Epithelial cell of esophagus (primary cell): ENCODE results near the gene KRT3.
A peak's percentile ranks its signal among the peaks of the same experiment; 100 is the strongest.

ENCODE experiments used
- DNase-seq: peaks from one replicate; pipeline ENCODE4 v3.0.0; 2010; ENCODE audit warnings: low read depth
- H3K4me3 ChIP-seq: 2 replicates; pipeline ENCODE4 v1.5.1; 2011; ENCODE audit warnings: mild to moderate bottlenecking, low read length, control low read depth
- TF ChIP-seq, protein P1 (sequence below): IDR thresholded peaks from 2 replicates; pipeline ENCODE4 v1.5.1; 2011; ENCODE audit warnings: low read depth, mild to moderate bottlenecking, low read length, control low read depth, inconsistent platforms; ENCODE audit not compliant: insufficient read depth; ENCODE audit errors: missing control alignments

Gene KRT3

DNA sequence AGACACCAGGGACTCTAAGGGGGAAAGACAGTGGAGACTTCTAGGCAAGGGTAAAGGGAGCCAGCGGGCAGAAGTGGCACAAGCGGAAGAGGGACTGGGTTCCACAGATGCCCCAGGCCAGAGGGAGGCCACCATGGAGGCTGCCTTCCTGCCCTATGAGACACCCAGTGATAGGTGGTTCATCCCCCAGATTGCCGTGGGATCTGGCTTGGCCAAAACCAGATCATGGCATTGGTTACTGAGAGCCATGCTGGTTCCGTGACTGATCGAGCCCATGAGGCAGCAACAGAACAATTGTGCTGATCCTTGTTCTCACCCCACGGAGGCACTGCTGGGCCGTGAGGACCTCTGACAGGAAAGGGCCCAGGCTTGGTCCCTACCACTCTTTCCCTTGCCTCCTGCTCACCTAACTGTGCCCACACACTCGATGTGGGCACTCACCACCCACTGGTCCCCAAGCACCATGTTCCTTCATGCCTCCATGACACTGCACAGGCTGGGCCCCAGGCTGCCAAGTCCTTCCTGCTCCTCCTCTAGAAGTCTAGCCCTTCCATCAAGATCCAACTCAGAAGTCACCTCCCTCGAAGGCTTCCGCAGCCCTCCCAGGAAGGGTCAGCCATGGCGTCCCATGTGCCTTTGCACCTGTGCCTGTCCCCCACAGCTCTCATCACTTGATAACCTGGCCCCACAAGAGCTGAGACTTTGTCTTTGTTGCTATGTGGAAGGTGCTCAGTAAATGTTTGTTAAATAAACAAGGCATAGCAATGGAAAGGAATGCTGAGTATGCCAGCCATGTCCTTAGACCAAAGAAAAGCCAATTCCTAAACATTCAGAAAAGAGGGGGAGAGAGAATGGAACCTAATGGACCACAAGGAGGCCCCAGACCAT is 30.9 kb upstream of the KRT3 start:
- no peak for DNase-seq
- no peak overlapping the region for H3K4me3 ChIP-seq
- TF ChIP-seq, protein P1, sequence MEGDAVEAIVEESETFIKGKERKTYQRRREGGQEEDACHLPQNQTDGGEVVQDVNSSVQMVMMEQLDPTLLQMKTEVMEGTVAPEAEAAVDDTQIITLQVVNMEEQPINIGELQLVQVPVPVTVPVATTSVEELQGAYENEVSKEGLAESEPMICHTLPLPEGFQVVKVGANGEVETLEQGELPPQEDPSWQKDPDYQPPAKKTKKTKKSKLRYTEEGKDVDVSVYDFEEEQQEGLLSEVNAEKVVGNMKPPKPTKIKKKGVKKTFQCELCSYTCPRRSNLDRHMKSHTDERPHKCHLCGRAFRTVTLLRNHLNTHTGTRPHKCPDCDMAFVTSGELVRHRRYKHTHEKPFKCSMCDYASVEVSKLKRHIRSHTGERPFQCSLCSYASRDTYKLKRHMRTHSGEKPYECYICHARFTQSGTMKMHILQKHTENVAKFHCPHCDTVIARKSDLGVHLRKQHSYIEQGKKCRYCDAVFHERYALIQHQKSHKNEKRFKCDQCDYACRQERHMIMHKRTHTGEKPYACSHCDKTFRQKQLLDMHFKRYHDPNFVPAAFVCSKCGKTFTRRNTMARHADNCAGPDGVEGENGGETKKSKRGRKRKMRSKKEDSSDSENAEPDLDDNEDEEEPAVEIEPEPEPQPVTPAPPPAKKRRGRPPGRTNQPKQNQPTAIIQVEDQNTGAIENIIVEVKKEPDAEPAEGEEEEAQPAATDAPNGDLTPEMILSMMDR, result no peak

DNA sequence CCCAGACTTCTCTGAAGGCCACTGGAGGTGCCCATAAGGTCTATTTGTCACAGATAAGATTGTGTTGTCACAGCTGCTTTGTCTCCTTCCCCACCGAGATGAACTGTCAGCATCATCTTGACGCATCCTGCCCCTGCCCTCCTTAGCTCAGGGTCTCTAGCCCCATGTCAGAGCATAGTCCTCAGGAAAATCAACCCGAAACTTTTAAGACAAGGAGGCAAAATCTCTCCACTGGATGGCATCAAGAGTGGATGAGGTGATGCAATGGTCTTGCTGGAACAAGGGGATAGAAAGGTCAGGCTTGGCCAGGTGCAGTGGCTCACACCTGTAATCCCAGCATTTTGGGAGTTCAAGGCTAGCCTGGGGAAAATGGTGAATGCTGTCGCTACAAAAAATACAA is 30.0 kb upstream of the KRT3 start:
- TF ChIP-seq, protein P1, result no peak
- DNase-seq, result no peak
- H3K4me3 ChIP-seq, result no peak overlapping the region

DNA sequence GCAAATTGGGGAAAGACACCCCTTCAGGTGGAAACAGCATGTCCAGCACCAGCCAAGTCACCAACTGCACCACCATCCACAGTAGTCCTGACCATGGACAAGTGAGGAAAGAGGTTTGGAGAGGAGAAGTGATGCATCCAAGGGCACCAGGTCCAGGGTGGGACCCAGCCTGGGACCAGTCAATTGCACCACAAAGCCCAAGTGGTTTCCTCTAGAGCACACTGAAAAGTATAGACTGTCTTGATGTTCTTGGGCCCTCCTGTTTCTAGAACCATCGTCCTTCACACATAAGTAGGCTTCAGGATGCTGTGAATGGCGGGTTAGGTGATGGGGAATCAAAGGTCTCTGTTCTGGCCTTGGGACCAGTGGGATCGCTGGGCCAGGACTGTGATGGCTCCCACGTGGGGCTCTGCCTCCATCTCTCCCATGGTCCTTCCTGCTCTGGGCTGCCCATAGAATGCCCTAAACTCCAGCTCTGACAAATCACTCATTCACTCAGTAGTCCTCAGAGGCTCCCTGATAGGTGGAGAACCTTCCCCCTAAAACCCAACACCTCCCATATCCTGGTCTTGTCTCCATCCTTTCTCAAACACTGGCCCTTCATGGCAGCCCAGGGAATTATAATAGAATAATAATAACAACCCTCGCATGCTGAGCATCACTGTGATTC is 29.0 kb upstream of the KRT3 start:
- no peak overlapping the region for H3K4me3 ChIP-seq
- TF ChIP-seq, protein P1, result no peak
- no peak for DNase-seq

DNA sequence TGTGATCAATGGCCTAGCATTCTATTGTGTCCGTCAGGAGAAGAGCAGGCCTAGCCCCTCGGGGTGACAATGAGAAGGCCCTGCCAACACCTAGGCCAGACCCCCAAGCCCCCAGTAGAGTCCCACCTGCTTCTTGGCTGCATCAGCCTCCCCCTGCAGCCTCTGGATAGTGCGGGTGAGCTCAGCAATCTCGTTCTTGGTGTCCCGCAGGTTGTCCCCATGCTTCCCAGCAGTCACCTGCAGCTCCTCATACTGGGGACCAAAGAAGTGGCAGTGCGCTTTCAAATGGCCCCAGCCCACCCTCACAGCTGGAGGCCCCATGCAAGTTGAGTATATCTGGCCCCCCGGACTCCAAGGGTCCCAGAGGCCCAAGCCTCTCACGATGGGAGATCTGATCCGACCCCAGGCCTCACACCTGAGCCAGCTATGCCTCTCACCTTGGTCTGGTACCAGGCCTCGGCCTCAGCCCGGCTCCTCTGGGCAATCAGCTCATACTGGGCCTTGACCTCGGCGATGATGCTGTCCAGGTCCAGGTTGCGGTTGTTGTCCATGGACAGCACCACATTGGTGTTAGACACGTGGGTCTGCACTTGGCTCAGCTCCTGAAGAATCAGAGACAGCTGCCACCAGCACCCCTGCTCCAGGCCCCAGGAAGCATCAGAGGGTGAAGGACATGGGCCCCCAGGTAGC is 28.0 kb upstream of the KRT3 start:
- TF ChIP-seq, protein P1, result no peak
- no peak overlapping the region for H3K4me3 ChIP-seq
- no peak for DNase-seq

DNA sequence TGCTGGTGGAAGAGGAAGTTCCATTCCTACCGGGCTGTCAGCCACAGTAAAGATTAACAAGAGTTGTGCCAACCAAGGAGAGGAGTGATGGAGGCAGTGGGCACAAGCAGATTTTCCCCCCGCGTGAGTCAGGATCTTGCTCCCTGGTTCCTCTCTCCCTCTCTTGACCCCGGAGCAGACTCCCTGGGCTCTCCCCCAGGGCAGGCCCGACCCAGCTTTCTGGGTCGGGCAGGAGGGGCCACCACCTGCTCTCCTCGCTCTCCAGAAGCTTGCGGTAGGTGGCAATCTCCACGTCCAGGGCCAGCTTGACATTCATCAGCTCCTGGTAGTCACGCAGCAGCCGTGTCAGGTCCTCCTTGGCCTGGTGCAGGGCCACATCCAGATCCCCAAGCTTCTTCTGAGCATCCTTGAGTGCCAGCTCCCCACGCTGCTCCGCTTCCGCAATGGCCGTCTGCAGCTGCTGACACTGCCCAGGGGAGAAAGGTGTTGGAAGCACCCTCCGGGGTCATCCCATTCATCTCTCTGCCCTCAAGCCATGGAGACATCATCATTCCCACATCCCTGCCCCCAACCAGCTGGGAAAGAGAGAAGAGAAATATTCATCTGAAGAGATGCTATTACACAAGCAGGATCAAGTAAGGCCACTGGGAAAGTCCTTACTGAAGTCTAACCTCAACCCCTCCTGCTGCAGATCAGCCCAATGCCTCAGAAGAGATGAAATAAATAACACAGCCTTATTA is 27.0 kb upstream of the KRT3 start:
- no peak overlapping the region for H3K4me3 ChIP-seq
- no peak for DNase-seq
- TF ChIP-seq, protein P1, result no peak

DNA sequence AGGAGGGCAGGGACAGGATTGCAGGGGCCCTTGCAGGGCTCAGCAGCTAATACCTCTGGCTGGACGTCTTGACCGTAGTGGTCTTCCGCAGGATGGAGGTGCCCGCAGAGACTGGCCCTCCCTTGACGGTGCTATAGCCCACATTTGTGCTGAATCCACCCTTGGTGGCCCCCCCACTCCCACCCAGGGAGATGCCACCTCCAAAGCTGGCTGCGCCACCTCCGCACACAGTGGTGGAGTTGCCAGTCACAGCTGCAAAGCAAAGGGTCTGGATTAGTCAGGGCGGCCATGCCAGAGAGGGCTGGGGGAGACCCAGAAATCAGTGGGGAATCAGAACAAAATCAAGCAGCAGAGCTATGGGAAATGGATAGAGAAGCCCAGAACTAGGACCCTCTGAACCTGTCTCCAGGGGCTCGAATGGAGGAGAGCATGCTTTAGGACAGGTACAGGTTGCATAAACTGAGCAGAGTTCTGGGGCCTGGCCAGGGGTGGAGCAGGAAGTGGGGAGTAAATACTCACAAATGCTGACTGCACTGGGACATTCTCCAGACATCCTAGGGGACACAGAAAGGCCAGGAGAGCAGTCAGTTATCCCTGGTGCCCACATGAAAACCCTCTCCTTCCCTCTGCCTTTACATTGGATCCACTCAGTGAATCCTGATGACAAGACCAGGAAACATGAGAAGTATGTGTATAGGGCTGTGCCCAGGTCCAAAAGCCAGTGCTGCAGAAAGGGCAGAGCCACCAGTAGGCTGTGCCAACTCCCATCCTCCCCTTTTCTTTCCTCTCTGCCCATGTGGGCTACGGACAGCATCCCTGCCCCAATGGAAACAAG is 26.1 kb upstream of the KRT3 start:
- peak; percentile 22 for DNase-seq
- no peak overlapping the region for H3K4me3 ChIP-seq
- TF ChIP-seq, protein P1, result no peak
